Fibroblast of the aortic adventitia (primary cell): ENCODE measurements around the gene DLL1. TPM values are rescaled to one million over a fixed set of nuclear protein-coding genes. Genes with fewer than 3 reads are reported as not detected.

ENCODE experiments used
- DNase-seq: peaks from one replicate; pipeline ENCODE4 v3.0.0-alpha.2; 2010; ENCODE audit warnings: low read depth
- H3K4me3 ChIP-seq: 2 replicates; pipeline ENCODE4 v1.5.1; 2011; ENCODE audit warnings: low read depth, mild to moderate bottlenecking, control low read depth, low read length, moderate library complexity
- CTCF ChIP-seq: IDR thresholded peaks from 2 replicates; pipeline ENCODE4 v1.5.1; 2011; ENCODE audit warnings: mild to moderate bottlenecking, low read length, control low read depth, inconsistent platforms; ENCODE audit not compliant: insufficient read depth
- total RNA-seq: library from RNA; depleted of rRNA; stranded (reverse); fragments of >200 nt; gene quantifications from 2 replicates; pipeline ENCODE4 v1.2.3, GENCODE V29; 2012; ENCODE audit warnings: low replicate concordance

Gene DLL1
- total RNA-seq, 1 donor: 0.09 TPM

- no peak for TF ChIP-seq CTCF
- no peak for DNase-seq
- H3K4me3 ChIP-seq: no peak overlapping the region
These were observed 36.3 kb downstream of the DLL1 start for GRCh38 chr6:170254315-170255213.

- no peak overlapping the region for H3K4me3 ChIP-seq
- no peak for DNase-seq
- no peak for TF ChIP-seq CTCF
These were observed 37.0 kb downstream of the DLL1 start for GRCh38 chr6:170253910-170254269.

GRCh38 chr6:170253226-170253909, 37.5 kb downstream of the DLL1 start:
- no peak for TF ChIP-seq CTCF
- no peak overlapping the region for H3K4me3 ChIP-seq
- DNase-seq: no peak

- TF ChIP-seq CTCF: no peak
- no peak for DNase-seq
- H3K4me3 ChIP-seq: no peak overlapping the region
These were observed 38.9 kb downstream of the DLL1 start for GRCh38 chr6:170251776-170252571.

- no peak for DNase-seq
- TF ChIP-seq CTCF: no peak
- no peak overlapping the region for H3K4me3 ChIP-seq
These were observed 39.7 kb downstream of the DLL1 start for GRCh38 chr6:170250981-170251775.

GRCh38 chr6:170250455-170250854, 40.4 kb downstream of the DLL1 start:
- H3K4me3 ChIP-seq: no peak overlapping the region
- no peak for DNase-seq
- TF ChIP-seq CTCF: no peak
